ENCODE results near the gene CLPSL1.

DNA sequence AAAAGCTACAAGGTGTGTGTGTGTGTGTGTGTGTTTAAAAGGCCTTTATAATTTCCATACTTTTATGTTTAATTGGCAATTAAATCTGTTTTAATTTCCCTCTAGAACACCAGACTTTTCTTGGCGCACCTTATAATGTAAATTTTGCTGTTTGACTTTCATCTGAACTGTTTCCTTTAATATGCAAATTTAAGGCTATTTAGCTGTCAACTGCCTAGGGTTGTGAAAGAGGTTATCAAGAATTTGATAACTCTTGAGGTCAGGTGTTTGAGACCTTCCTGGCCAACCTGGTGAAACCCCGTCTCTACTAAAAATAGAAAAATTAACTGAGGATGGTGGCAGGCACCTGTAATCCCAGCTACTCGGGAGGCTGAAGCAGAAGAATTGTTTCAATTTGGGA is 20.3 kb downstream of the CLPSL1 start:
- TF ChIP-seq CTCF (IDR thresholded peaks at IDR 0.05; ENCODE audit: low read length) (no peak), EZH2 (IDR thresholded peaks at IDR 0.05; ENCODE audit: borderline replicate concordance, low read length) (no peak)

Data from OCI-LY1 (cell line).